Epidermal melanocyte (primary cell): ENCODE data around the gene CYP4F3.
"Not testable (repeated sequence)": the region's sequence is repeated elsewhere in the genome, so short reads cannot be mapped to it uniquely, and the experiment has no call there.

Experiments
- DNase-seq: peaks from one replicate; pipeline ENCODE4 v3.0.0; 2011; ENCODE audit warnings: low spot score; ENCODE audit not compliant: insufficient read length

CYP4F3 gene, protein sequence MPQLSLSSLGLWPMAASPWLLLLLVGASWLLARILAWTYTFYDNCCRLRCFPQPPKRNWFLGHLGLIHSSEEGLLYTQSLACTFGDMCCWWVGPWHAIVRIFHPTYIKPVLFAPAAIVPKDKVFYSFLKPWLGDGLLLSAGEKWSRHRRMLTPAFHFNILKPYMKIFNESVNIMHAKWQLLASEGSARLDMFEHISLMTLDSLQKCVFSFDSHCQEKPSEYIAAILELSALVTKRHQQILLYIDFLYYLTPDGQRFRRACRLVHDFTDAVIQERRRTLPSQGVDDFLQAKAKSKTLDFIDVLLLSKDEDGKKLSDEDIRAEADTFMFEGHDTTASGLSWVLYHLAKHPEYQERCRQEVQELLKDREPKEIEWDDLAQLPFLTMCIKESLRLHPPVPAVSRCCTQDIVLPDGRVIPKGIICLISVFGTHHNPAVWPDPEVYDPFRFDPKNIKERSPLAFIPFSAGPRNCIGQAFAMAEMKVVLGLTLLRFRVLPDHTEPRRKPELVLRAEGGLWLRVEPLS

DNA sequence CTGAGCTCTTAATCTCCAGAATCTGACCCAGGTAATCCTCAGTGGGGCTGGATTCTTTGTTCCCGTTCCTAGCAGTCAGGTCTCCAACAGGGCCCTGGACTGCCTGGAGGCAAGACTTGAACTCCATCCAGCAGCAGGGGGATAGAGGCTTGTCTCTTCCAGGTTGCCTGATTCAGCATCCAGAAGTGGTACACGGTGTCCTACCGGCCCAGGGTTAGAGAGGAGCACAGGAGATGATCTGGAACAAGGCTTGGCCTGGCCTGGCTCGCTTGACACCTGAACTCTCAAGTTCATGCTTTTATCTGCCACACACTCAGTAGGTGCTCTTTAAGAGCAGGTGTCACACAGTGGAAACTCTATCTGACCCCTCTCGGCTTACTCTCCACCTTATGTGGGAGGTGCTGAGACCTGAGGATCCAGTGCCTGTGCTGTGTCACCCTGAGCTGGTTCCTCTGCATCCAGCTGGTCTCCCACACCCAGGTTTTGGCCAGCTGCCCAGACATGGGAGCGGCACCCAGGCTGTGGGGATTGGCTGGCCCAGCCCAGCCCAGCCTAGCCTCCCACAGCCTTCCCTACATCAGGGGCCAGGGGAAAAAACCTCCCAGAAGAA lies at the start of gene CYP4F3:
TSS of gene CYP4F3 (plus strand) at position 604 of the 610 bp plus-strand sequence. CDS start 519 bp downstream, outside the sequence.
- DNase-seq, result no peak

DNA sequence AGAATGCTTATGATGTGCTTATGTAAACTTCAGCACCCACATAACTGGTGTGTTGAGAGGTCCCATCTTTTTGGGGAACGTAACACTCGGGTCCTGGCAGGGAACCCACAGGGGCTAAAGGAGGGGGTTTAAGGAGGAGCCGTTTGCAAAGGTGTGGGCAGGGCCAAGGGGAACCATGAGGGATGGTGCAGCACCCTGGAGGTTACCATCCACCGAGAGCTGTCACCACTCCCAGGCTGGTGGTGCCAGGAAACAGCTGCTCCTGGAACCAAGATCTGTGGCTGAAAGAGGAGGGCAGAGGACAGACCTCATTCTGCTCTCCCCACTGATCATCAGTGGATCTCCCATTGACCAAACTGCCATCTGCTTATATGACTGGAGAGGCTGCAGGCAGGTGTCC lies 48.9 kb upstream of the CYP4F3 start:
- DNase-seq, result no peak

DNA sequence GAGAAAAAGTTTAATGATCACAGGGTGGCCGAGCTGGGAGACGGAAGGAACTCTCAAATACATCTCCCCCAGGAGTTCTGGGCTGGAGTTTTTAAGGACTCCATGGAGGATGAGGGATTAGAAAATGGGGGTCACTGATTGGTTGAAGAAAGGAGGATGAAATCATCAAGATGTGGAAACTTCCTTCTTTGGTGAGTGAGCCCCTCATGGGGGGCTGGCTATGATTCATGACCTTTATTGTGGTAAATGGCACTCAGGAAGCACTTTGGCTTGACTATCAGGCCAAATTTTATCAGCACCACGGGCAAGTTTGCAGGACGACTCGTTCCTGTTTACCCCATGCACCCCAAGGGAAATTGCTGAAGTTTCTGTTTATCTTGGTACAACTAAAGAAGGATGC lies 48.2 kb upstream of the CYP4F3 start:
- DNase-seq, result not testable (repeated sequence)

DNA sequence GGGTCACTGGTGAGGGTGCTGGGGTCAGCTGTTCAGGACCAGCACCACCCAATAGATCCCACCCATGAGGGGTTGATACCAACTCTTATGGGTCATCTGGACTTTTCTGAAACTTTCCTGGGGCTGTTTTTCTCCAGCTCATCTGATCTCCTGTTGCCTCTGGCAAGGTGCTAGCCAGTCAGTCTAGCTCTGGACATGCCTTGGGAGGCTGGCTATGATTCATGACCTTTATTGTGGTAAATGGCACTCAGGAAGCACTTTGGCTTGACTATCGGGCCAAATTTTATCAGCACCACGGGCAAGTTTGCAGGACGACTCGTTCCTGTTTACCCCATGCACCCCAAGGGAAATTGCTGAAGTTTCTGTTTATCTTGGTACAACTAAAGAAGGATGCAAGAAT lies 46.9 kb upstream of the CYP4F3 start:
- DNase-seq, result not testable (repeated sequence)

DNA sequence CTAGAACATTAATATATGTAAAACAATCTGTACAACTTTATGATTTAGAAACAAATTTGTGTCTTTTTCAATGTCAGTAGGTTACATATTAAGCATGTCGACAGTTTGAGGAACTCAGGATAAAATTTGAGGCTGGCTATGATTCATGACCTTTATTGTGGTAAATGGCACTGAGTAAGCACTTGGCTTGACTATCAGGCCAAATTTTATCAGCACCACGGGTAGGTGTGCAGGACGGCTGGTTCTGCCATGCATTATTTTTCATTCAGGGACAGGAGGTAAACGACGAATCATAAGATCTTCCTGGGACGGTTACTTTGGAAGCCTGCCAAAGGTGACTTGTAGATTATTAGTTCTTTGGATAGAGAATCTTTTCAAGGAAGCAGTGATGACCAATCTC lies 45.6 kb upstream of the CYP4F3 start:
- DNase-seq, result no peak

DNA sequence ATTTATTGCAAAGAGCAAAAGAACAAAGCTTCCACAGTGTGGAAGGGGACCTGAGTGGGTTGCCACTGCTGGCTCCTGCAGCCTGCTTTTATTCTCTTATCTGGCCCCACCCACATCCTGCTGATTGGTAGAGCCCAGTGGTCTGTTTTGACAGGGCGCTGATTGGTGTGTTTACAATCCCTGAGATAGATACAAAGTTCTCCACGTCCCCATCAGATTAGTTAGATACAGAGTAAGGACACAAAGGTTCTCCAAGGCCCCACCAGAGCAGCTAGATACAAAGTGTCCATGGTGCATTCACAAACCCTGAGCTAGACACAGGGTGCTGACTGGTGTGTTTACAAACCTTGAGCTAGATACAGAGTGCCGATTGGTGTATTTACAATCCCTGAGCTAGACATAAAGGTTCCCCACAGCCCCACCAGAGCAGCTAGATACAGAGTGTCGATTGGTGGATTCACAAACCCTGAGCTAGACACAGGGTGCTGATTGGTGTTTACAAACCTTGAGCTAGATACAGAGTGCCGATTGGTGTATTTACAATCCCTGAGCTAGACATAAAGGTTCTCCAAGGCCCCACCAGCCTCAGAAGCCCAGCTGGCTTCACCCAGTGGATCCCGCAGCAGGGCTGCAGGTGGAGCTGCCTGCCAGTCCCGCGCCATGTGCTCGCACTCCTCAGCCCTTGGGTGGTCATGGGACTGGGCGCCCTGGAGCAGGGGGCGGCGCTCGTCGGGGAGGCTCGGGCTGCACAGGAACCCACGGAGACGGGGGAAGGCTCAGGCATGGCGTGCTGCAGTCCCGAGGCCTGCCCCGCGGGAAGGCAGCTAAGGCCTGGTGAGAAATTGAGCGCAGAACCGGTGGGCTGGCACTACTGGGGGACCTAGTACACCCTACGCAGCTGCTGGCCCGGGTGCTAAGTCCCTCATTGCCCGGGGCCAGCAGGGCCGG lies 32.4 kb upstream of the CYP4F3 start:
- DNase-seq, result not testable (repeated sequence)

DNA sequence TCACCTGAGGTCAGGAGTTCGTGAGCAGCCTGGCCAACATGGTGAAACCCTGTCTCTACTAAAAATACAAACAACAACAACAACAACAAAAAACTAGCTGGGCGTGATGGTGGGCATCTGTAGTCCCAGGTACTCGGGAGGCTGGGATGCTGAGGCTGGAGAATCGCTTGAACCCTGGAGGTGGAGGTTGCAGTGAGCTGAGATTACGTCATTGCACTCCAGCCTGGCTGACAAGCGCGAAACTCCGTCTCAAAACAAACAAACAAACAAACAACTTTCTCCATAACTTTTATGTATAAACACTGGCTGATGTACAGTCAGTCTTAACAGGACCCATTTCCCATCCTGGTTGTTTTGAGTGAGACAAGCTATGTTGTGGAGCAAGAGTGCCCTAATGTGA lies 31.4 kb upstream of the CYP4F3 start:
- DNase-seq, result no peak

DNA sequence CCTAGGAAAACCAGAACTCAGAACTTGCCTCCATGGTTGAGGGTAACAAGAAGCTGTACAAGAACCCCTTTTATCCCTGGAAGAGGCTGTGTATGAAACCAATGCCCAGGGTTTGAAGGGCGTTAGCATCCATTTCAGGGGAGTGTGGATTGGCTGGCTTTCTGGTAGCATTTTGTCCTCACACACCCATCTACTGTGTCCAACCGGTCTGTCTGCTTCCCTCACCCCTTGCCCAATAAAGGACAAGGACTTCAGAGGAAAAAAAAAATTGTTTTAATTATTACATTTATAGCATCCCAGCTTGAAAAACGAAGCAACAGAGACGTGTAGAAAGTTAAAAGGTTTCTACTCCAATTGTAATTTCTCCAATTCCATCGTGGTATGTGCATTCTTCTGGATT lies 28.4 kb upstream of the CYP4F3 start:
- DNase-seq, result no peak

DNA sequence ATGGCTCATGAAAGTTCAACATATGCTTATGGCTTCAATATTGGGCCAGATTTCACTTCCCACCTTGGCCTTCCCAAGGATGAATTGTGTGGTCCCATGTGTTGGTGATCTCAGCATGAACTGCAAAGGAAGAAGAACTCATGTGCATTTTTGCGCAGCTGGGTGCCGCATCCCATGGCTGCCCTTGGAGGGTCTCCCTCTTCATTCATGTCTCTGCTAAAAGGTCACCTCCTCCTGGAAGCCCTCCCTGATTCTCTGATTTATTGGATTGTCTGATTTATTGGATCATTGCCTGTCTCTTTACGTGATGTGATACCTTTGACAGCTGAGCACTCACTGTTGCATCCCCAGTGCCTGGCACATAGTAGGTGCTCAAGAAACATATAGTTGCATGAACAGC lies 27.4 kb upstream of the CYP4F3 start:
- DNase-seq, result no peak

DNA sequence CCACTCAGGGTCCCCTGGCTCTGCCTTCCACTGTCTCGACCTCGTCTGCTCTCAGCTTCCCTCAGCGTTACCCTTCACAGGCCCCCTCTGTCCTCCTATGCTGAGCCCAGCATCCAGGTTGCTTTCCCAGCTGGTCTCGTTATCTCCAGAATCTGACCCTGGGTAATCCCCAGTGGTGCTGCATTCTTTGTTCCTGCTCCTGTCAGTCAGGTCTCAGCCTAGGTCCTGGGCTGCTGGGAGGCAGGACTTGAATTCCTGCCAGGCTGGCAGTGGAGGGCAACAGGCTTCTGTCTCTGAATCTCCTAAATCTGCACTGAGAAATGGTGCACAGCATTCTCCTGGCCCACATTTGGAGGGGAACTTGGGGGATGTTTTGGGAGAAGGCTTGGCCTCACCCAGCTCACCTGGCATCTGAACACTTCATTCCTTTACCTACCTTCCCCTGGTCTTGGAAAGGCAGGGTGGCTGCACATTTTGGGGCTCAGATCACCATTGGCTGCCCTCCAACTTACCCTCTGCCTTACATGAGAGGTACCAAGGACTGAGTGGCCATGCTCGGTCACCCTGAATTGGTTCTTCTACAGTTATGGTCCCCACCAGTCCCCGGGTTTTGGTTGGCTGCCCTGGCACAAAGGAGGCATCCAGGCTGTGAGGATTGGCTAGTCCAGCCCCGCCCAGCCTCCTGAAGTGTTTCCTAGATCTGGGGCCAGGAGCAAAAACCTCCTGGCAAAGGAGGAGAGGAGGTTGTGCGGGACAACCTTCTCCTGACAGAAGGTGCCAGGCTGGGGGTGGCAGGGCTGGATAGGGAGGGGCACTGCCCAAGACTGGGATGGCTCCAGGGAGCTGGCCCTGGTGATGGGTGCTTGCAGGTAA lies 26.0 kb upstream of the CYP4F3 start, which contains the start of gene CYP4F8:
TSS of gene CYP4F8 (plus strand) at position 712 of the 873 bp plus-strand sequence. CDS start 399 bp downstream, outside the sequence.
- no peak for DNase-seq

DNA sequence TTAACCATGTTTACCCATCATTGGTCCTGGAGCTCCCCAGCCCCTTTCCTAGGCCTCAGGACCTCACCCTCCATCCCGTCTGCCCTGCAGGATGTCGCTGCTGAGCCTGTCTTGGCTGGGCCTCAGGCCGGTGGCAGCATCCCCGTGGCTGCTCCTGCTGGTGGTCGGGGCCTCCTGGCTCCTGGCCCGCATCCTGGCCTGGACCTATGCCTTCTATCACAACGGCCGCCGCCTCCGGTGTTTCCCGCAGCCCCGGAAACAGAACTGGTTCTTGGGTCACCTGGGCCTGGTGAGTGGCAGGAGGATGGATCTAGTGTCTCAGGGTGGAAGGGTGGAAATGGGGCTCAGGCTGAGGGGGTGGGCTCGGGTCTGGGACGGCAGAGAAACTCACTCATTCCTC lies 25.2 kb upstream of the CYP4F3 start:
- DNase-seq, result no peak

DNA sequence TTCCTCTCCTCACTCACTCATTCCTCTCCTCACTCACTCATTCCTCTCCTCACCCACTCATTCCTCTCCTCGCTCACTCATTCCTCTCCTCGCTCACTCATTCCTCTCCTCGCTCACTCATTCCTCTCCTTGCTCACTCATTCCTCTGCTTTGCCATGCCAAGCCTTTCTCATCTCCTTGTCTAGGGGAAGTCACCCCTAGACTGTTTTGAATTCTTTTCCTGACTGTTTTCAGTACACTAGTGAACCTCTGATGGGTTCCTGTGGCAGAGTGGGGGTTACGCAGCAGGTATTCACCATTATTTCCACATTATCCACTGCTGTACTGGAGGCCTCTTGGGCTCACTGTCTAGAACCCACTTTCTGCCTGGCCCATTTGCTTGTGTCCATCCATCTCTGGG lies 24.5 kb upstream of the CYP4F3 start:
- no peak for DNase-seq

DNA sequence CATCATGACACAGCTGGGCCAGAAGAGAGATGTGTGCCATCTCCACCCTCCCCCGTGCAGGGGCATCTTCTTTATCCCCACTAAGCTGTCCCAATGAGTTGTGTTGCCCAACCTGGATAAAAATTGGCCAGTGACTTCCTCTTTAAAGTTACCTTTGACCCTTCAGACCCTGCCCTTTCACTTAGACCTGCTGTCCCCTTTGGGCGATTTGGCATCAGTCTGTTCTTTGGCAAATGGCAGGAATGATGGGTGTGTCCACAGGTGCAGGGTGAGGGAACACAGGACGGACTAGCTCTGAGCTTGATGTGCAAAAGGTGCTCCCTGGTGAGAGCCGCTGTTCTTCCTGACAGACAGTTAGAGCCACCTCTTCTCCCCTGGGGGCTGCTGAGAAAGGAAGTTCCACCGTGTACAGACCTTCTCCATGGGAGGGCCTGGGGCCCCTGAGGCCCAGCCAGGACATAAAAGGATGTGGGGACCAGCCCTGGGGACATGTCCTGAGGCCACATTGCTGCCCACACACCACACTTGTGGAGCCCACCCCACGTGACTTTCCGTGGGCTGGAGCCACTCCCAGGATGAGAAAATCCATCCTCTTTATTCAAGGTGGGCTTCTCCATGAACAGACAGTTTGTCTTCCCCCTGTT lies 23.9 kb upstream of the CYP4F3 start:
- DNase-seq, result no peak

DNA sequence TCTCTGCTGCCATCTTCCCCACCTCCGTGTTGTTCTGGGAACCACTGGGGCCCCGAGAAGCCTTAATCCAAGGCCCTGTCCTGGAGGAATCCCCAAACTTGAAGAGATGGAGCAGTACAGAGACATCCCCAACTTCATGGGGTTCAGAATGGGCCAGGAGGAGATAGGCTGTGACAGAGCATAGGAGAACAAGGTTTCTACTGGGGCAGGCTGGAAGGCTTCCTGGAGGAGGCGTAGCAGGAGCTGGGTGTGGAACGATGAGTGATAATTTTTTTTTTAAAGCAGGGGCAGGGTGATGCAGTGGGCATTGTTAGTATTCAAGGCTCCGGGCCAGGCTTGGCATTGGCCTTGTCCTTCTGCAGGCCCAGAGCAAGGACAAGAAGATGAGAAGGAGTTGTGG lies 22.4 kb upstream of the CYP4F3 start:
- no peak for DNase-seq

DNA sequence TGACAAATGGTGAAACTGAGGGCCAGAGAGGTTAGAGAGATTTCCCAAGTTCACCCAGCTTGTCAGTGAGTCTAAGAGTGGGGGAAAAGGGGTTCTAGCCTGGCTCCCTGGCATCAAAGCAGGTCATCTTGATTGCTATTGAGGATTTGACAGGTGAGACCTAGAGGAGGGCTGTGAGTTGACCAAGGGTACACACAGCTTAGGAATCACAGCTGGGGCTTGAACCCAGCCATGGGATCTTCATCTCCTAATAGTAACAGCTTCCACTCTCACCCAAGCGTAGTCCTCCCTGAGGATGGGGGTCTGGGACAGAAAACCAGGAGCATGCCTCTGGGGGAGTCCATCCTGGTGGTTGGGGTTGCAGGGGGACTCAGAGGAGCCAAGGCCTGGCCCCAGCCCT lies 18.9 kb upstream of the CYP4F3 start:
- no peak for DNase-seq

DNA sequence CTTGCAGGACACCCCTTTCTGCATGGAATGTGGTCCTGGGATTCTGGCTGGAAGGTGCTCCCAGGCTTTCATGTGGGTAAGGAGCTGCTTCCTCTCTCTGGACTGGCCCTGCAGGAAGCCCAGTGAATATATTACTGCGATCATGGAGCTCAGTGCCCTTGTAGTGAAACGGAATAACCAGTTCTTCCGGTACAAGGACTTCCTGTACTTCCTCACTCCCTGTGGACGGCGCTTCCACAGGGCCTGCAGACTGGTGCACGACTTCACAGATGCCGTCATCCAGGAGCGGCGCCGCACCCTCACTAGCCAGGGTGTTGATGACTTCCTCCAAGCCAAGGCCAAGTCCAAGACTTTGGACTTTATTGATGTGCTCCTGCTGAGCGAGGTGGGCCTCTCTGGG lies 17.7 kb upstream of the CYP4F3 start:
- DNase-seq, result no peak

DNA sequence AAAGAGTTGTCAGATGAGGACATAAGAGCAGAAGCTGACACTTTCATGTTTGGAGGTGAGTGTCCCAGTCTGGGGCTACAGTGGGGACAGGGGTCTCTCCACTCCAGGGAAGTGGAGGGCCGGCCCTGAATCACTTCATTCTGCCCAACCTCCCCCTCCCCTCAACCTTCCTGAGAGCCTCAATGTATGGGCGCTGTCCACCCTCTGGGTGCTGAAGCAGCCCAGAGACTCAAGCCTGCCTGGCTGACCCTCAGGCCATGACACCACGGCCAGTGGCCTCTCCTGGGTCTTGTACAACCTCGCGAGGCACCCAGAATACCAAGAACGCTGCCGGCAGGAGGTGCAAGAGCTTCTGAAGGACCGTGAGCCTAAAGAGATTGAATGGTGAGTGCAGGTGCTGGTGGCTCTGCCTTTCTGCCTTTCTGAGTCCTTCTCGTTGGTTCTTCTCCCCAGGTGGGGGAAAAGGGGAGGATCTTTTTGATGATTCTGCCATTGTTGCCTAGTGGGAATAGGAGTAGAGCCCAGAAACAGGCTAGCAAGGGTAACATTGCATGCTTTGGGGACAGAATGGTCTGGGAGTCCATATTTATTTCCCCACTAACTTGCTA lies 16.9 kb upstream of the CYP4F3 start:
- no peak for DNase-seq

DNA sequence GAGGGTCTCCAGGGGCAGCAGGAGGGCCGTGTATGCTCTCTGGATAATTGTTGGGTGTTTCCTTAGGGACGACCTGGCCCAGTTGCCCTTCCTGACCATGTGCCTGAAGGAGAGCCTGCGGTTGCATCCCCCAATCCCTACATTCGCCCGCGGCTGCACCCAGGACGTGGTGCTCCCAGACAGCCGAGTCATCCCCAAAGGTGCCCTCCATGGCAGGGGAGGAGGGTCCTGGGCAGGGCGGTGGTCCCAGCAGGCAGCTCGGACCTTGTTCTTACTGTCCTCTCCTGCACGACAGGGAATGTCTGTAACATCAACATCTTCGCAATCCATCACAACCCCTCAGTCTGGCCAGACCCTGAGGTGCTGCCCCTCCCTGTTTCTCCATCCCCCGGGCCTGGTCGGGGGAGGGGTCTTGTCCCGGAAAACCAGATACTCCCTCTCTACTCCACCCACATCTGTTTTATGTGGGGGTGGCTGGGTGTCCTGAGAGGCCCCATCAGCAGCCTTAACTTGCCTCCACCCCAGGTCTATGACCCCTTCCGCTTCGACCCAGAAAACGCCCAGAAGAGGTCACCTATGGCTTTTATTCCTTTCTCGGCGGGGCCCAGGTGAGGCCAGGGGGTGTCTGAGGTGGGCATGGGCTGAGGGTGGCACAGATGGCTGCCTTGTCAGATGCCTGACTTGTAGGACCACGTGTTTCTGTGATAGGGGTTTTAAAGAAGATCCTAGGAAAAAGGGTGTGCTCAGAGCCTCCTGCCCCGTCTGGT lies 12.3 kb upstream of the CYP4F3 start:
- no peak for DNase-seq
